SK-N-SH (cell line): Measurements from ENCODE around the gene RBM4B. TPM values are rescaled to one million over a fixed set of nuclear protein-coding genes. Genes with fewer than 3 reads are reported as not detected.
A peak's percentile ranks its signal among the peaks of the same experiment; 100 is the strongest.

Source experiments
- CTCF ChIA-PET: fragments of 300-600, 350-600 bp; formaldehyde crosslinking; extraction: SDS; loops from one replicate; lab custom pipeline; 2021; lab: Yijun Ruan, JAX
- POLR2A ChIA-PET: fragments of 350-600 bp; sonication (Branson Sonifier 250); formaldehyde crosslinking; extraction: SDS; loops from one replicate; lab custom pipeline; 2020; ENCODE audit warnings: antibody characterized with exemption, inconsistent platforms; lab: Yijun Ruan, JAX
- DNase-seq: peaks from one replicate; pipeline ENCODE4 v3.0.0; 2012
- H2AFZ ChIP-seq: fragments of 200-600 bp; sonication (generic); 2 replicates; pipeline ENCODE4 v1.8.1; 2016; ENCODE audit warnings: antibody characterized with exemption, mild to moderate bottlenecking, low read depth
- H3F3A ChIP-seq: fragments of 200-600 bp; sonication (generic); replicated peaks from 2 replicates; pipeline ENCODE3; 2016; ENCODE audit warnings: antibody characterized with exemption, mild to moderate bottlenecking; ENCODE audit not compliant: insufficient read depth
- H3K27ac ChIP-seq, 2 experiments: fragments of 200-500 bp in 1 of 2; fragments of 200-600 bp in 1 of 2; sonication (Bioruptor generic) in 1 of 2; sonication (generic), shearing (Covaris generic) in 1 of 2; 2 replicates each; pipeline versions ENCODE4 v1.5.1 to v1.6.1; 2014 to 2016; ENCODE audit warnings: low read depth in 2 of 2, inconsistent platforms in 1 of 2, low read length in 1 of 2, mild to moderate bottlenecking in 1 of 2, mixed read lengths in 1 of 2
- H3K27me3 ChIP-seq: fragments of 200-600 bp; sonication (generic), shearing (Covaris generic); 2 replicates; pipeline ENCODE4 v1.6.1; 2016; ENCODE audit warnings: mixed run types; ENCODE audit not compliant: insufficient read depth
- H3K36me3 ChIP-seq, 2 experiments: fragments of 200-500 bp in 1 of 2; fragments of 200-600 bp in 1 of 2; sonication (Bioruptor generic) in 1 of 2; sonication (generic) in 1 of 2; replicated peaks in 1 of 2; 2 replicates each; pipeline versions ENCODE3 to v1.5.1; 2014 to 2016; ENCODE audit warnings: low read length in 1 of 2, mild to moderate bottlenecking in 1 of 2; ENCODE audit not compliant: insufficient read depth in 2 of 2, control insufficient read depth in 1 of 2
- H3K4me1 ChIP-seq, 2 experiments: fragments of 200-500 bp in 1 of 2; fragments of 200-600 bp in 1 of 2; sonication (Bioruptor generic) in 1 of 2; sonication (generic), shearing (Covaris generic) in 1 of 2; 2 replicates each; pipeline versions ENCODE4 v1.5.1 to v1.6.1; 2014 to 2016; ENCODE audit warnings: low read depth in 1 of 2, low read length in 1 of 2, mixed run types in 1 of 2; ENCODE audit not compliant: insufficient read depth in 2 of 2, control insufficient read depth in 1 of 2
- H3K4me2 ChIP-seq: fragments of 200-600 bp; sonication (generic), shearing (Covaris generic); 2 replicates; pipeline ENCODE4 v1.6.1; 2017; ENCODE audit warnings: mixed run types
- H3K4me3 ChIP-seq, 2 experiments: fragments of 200-500 bp in 1 of 2; fragments of 200-600 bp in 1 of 2; sonication (Bioruptor generic) in 1 of 2; sonication (generic), shearing (Covaris generic) in 1 of 2; 2 replicates each; pipeline versions ENCODE4 v1.5.1 to v1.8.1; 2014 to 2016; ENCODE audit warnings: low read depth in 2 of 2, inconsistent platforms in 1 of 2, low read length in 1 of 2, mild to moderate bottlenecking in 1 of 2, mixed read lengths in 1 of 2, moderate library complexity in 1 of 2
- H3K79me2 ChIP-seq: fragments of 200-600 bp; sonication (generic); 2 replicates; pipeline ENCODE4 v1.8.1; 2017; ENCODE audit warnings: mild to moderate bottlenecking; ENCODE audit not compliant: insufficient read depth
- H3K9ac ChIP-seq: fragments of 200-600 bp; sonication (generic); 2 replicates; pipeline ENCODE4 v1.6.1; 2017; ENCODE audit warnings: mixed run types
- H3K9me2 ChIP-seq: fragments of 200-600 bp; sonication (generic); 2 replicates; pipeline ENCODE4 v1.6.1; 2017; ENCODE audit warnings: mixed run types
- H3K9me3 ChIP-seq: fragments of 200-600 bp; sonication (generic); 2 replicates; pipeline ENCODE4 v1.6.1; 2017; ENCODE audit warnings: mixed run types, mild to moderate bottlenecking, moderate library complexity
- H4K20me1 ChIP-seq: fragments of 200-600 bp; sonication (generic); 2 replicates; pipeline ENCODE4 v1.6.1; 2017; ENCODE audit warnings: mild to moderate bottlenecking, mixed run types; ENCODE audit not compliant: insufficient read depth
- CTCF ChIP-seq: fragments of 200-600 bp; sonication (generic); IDR thresholded peaks from 2 replicates; pipeline ENCODE4 v1.6.1; 2017; ENCODE audit warnings: antibody characterized with exemption, mild to moderate bottlenecking, moderate library complexity
- EP300 ChIP-seq, 2 experiments: IDR thresholded peaks; 2 replicates each; pipeline versions ENCODE4 v1.4.0 to v1.6.1; 2012; ENCODE audit warnings: borderline replicate concordance in 1 of 2, low read depth in 1 of 2, low read length in 1 of 2
- EZH2phosphoT487 ChIP-seq: fragments of 200-600 bp; sonication (generic); IDR thresholded peaks from 2 replicates; pipeline ENCODE4 v1.6.1; 2017; ENCODE audit warnings: low read depth, mixed run types, mild to moderate bottlenecking, antibody characterized with exemption, moderate library complexity, borderline replicate concordance
- FOSL2 ChIP-seq: IDR thresholded peaks from 2 replicates; pipeline ENCODE4 v1.4.0; 2012; ENCODE audit warnings: low read depth, mild to moderate bottlenecking, moderate library complexity, borderline replicate concordance
- FOXM1 ChIP-seq: IDR thresholded peaks from 2 replicates; pipeline ENCODE4 v1.4.0; 2012; ENCODE audit warnings: low read depth, mild to moderate bottlenecking
- GABPA ChIP-seq: IDR thresholded peaks from 2 replicates; pipeline ENCODE4 v1.4.0; 2012; ENCODE audit warnings: low read depth, mild to moderate bottlenecking
- GATA2 ChIP-seq: sonication (generic); formaldehyde crosslinking; IDR thresholded peaks from 2 replicates; pipeline ENCODE4 v1.5.0; 2020; ENCODE audit warnings: mild to moderate bottlenecking, missing genetic modification reagents
- JUND ChIP-seq: IDR thresholded peaks from 2 replicates; pipeline ENCODE4 v1.4.0; 2012
- MAX ChIP-seq: IDR thresholded peaks from 2 replicates; pipeline ENCODE4 v1.4.0; 2012; ENCODE audit warnings: low read depth
- MEF2A ChIP-seq: IDR thresholded peaks from 2 replicates; pipeline ENCODE4 v1.4.0; 2012; ENCODE audit warnings: low read depth, borderline replicate concordance
- MXI1 ChIP-seq: IDR thresholded peaks from 2 replicates; pipeline ENCODE4 v1.6.1; 2012; ENCODE audit warnings: mild to moderate bottlenecking, low read depth, low read length, improper control_type of control experiment
- NFIC ChIP-seq: IDR thresholded peaks from 2 replicates; pipeline ENCODE4 v1.4.0; 2012; ENCODE audit warnings: borderline replicate concordance
- POLR2AphosphoS5 ChIP-seq: IDR thresholded peaks from 2 replicates; pipeline ENCODE4 v1.6.1; 2012; ENCODE audit warnings: low read depth, low read length
- RAD21 ChIP-seq: IDR thresholded peaks from 2 replicates; pipeline ENCODE4 v1.6.1; 2012; ENCODE audit warnings: mild to moderate bottlenecking, low read length
- RCOR1 ChIP-seq: fragments of 150-350 bp; IDR thresholded peaks from 2 replicates; pipeline ENCODE4 v1.6.1; 2017; ENCODE audit warnings: antibody characterized with exemption, low read length
- REST ChIP-seq: IDR thresholded peaks from 2 replicates; pipeline ENCODE4 v1.6.1; 2012; ENCODE audit warnings: mild to moderate bottlenecking, low read depth, low read length, moderate library complexity
- RFX5 ChIP-seq: IDR thresholded peaks from 2 replicates; pipeline ENCODE4 v1.6.1; 2012; ENCODE audit warnings: mild to moderate bottlenecking, improper control_type of control experiment, low read length
- RXRA ChIP-seq: IDR thresholded peaks from 2 replicates; pipeline ENCODE4 v1.4.0; 2012; ENCODE audit warnings: low read depth, mild to moderate bottlenecking, borderline replicate concordance
- SMC3 ChIP-seq: IDR thresholded peaks from 2 replicates; pipeline ENCODE4 v1.6.1; 2012; ENCODE audit warnings: low read depth, low read length, improper control_type of control experiment
- TAF1 ChIP-seq: IDR thresholded peaks from 2 replicates; pipeline ENCODE4 v1.6.1; 2012; ENCODE audit warnings: low read depth, mild to moderate bottlenecking, low read length, moderate library complexity, borderline replicate concordance
- TEAD4 ChIP-seq: IDR thresholded peaks from 2 replicates; pipeline ENCODE4 v1.4.0; 2012; ENCODE audit warnings: mild to moderate bottlenecking, borderline replicate concordance; ENCODE audit not compliant: insufficient read depth
- USF2 ChIP-seq: fragments of 150-350 bp; IDR thresholded peaks from 2 replicates; pipeline ENCODE4 v1.6.1; 2017; ENCODE audit warnings: antibody characterized with exemption, low read length, low read depth, borderline replicate concordance
- YY1 ChIP-seq: IDR thresholded peaks from 2 replicates; pipeline ENCODE4 v1.4.0; 2012; ENCODE audit warnings: low read depth, mild to moderate bottlenecking
- ZBTB33 ChIP-seq: IDR thresholded peaks from 2 replicates; pipeline ENCODE4 v1.4.0; 2012; ENCODE audit warnings: low read depth, borderline replicate concordance
- WGBS: methylation state at CpG from one replicate; pipeline ENCODE4 v1.1.6; 2017; ENCODE audit warnings: low lambda C conversion rate; 5-methylcytosine and 5-hydroxymethylcytosine counted together
- polyA plus RNA-seq, 3 experiments: library from polyadenylated mRNA; depleted of rRNA; stranded (reverse); fragments of >200 nt; gene quantifications; 2 replicates each; pipeline ENCODE4 v1.2.3, GENCODE V29; 2012

Gene RBM4B
- polyA plus RNA-seq, 1 of the 3 experiments (the other 2 are of a cell fraction), result 31.1 TPM

GRCh38 chr11:66638177-66639065 lies 39.3 kb downstream of the RBM4B start, which contains the start of gene RBM4:
Gene RBM4, plus strand, starts transcription at chr11:66638703. Its CDS starts 1,009 bp downstream, at chr11:66639712.
- Histone ChIP-seq H3K9me2 (no peaks in the 10 kb centered on the region), H3K4me2 (peak within 1 kb of the TSS; percentile 83), H3K27ac (peak within 1 kb of the TSS; percentile 88 to 94), H3F3A (peaks cover 31% of the 10 kb centered on the region), H3K4me3 (peak within 1 kb of the TSS; percentile 75 to 97), H4K20me1 (peaks cover 48% of the 10 kb centered on the region), H3K9me3 (no peaks in the 10 kb centered on the region), H3K9ac (peak within 1 kb of the TSS; percentile 96), H2AFZ (peak within 1 kb of the TSS; percentile 41; the same call in 1 of the 2 replicates), H3K27me3 (no peaks in the 10 kb centered on the region), H3K4me1 (peaks cover 42 to 43% of the 10 kb centered on the region in 2 experiments), H3K36me3 (peaks cover 37 to 43% of the 10 kb centered on the region in 2 experiments), H3K79me2 (peaks cover 97% of the 10 kb centered on the region)
- under 1% methylated on average over 50 of the region's 63 CpGs for WGBS
- peak; percentile 95 for DNase-seq
- POLR2A ChIA-PET, result interaction anchor here (0.6 to 2.6 kb wide), 20 partner anchors 8 to 479 kb away, joined by 3 to 18 read pairs (median 5); partner anchors contain the start of genes CCDC87, CCS, RBM14 and RBM4B
- CTCF ChIA-PET, result interaction anchor here (0.6 to 1.2 kb wide), 6 partner anchors 17 to 445 kb away, joined by 3 to 5 read pairs (median 4); partner anchors contain the start of gene RBM4B
- peak; percentile 96 for TF ChIP-seq MXI1
- no peak for TF ChIP-seq RCOR1
- peak; percentile 77 for TF ChIP-seq RFX5
- TF ChIP-seq FOXM1, result no peak
- TF ChIP-seq RXRA, result no peak
- no peak for TF ChIP-seq GATA2 (CRISPR knock-in tag)
- TF ChIP-seq EP300 (IDR thresholded peaks at IDR 0.05; ENCODE audit: borderline replicate concordance in 1 of 2, low read depth in 1 of 2, low read length in 1 of 2), result no peak; a peak in 1 of 4 replicates
- TF ChIP-seq REST, result no peak
- TF ChIP-seq MAX, result peak; percentile 79
- TF ChIP-seq EZH2phosphoT487, result no peak
- peak; percentile 95 for TF ChIP-seq YY1
- TF ChIP-seq POLR2AphosphoS5, result peak; percentile 96
- TF ChIP-seq JUND, result no peak; the same call in 1 of the 2 replicates
- TF ChIP-seq NFIC, result no peak
- TF ChIP-seq GABPA, result no peak
- TF ChIP-seq RAD21, result no peak
- TF ChIP-seq CTCF, result peak; percentile 28
- no peak for TF ChIP-seq MEF2A
- TF ChIP-seq TAF1, result peak; percentile 92
- TF ChIP-seq FOSL2, result no peak
- no peak for TF ChIP-seq USF2
- TF ChIP-seq TEAD4, result peak; percentile 7; the same call in 1 of the 2 replicates
- TF ChIP-seq ZBTB33, result no peak
- no peak for TF ChIP-seq SMC3
